ENCODE measurements around the gene NT5M. TPM values are rescaled to one million over a fixed set of nuclear protein-coding genes. Genes with fewer than 3 reads are reported as not detected.

NT5M gene
- total RNA-seq, 1 donor from 2014 or later, result 8.4 TPM

GRCh38 chr17:17394494-17394893 lies 91.3 kb downstream of the NT5M start:
- DNase-seq (ENCODE audit: low spot score), result no peak

DNA sequence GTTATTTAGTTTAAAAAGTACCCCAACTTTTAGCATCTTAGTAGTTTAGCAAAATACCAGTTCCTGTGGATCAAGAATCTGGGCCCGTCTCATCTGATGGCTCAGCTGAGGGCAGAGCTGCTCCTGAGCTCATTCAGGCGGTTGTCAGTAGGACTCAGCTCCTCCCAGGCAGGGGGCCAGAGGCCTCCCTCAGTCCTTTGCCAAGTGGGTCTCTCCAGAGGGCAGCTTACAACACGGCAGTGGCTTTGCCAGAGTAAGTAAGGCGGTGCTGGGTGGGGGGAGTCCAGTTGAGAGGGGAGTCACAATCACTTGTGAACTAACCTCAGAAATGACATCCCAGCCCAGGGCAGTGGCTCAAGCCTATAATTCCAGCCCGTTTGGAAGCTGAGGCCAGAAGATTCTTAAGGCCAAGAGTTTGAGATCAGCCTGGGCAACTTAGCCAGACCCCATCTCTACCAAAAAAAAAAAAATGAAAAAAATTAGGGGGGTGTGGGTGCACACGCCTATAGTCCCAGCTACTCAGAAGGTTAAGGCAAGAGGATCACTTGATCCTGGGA lies 92.2 kb downstream of the NT5M start:
- DNase-seq (ENCODE audit: low spot score), result no peak

DNA sequence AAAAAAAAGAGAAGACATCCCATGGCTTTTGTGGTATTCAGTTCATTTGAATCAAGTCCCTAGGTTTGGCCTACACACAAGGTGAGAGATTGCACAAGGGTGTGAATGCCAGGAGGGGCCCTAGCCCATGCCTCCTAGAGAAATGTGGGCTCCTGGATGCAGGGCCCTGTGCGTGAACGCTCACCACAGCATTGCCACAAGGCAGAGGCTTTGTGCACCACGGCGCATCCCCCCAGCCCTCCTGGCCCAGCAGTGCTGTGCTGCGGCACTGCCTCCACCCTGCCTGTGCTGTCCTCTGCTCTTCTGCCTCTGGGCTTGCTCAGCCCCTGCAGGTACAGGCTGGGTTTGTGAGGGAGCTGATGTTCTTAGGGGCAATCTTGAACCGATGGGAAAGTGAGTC lies 92.7 kb downstream of the NT5M start:
- DNase-seq (ENCODE audit: low spot score), result no peak

Other genes with a start within 250 kb of the NT5M start
- not detected for gene PLD6, start 97.0 kb upstream of the NT5M start, total RNA-seq (ENCODE audit: insufficient read depth, low replicate concordance)
- gene FLCN, start 66.2 kb upstream of the NT5M start, total RNA-seq (ENCODE audit: insufficient read depth, low replicate concordance), result 22.1 TPM
- gene COPS3, start 22.1 kb upstream of the NT5M start, total RNA-seq (ENCODE audit: insufficient read depth, low replicate concordance), result 67.2 TPM
- gene MED9, start 173.6 kb downstream of the NT5M start, total RNA-seq (ENCODE audit: insufficient read depth, low replicate concordance), result 24.1 TPM
- 0.96 TPM for gene RASD1, start 193.0 kb downstream of the NT5M start, total RNA-seq (ENCODE audit: insufficient read depth, low replicate concordance)